OCI-LY7 (cell line): ENCODE measurements around the gene NKPD1. TPM values are rescaled to one million over a fixed set of nuclear protein-coding genes. Genes with fewer than 3 reads are reported as not detected.

ENCODE experiments used
- BruUV-seq: library from RNA; stranded (reverse); fragments of 400-500 nt; replicated peaks from 2 replicates; lab custom pipeline; 2021; lab: Mats Ljungman, UMichigan
- CTCF ChIA-PET: fragments of 300-600 bp; sonication (Branson Sonifier 250); formaldehyde crosslinking; loops from one replicate; lab custom pipeline; 2022; ENCODE audit warnings: antibody characterized with exemption; ENCODE audit not compliant: unreplicated experiment; lab: Charles Lee
- POLR2A ChIA-PET: fragments of 300-600 bp; sonication (Branson Sonifier 250); formaldehyde crosslinking; loops from one replicate; lab custom pipeline; 2022; ENCODE audit warnings: antibody characterized with exemption; lab: Charles Lee
- DNase-seq: peaks from one replicate; pipeline ENCODE4 v3.0.0-alpha.2; 2015; ENCODE audit warnings: low spot score
- H2AFZ ChIP-seq: fragments of 200-600 bp; sonication (generic), shearing (Covaris generic); 2 replicates; pipeline ENCODE4 v1.6.1; 2014; ENCODE audit warnings: mild to moderate bottlenecking, antibody characterized with exemption, low read length, moderate library complexity
- H3K27ac ChIP-seq: fragments of 200-600 bp; sonication (generic); 2 replicates; pipeline ENCODE4 v1.5.1; 2014; ENCODE audit warnings: mixed run types, low read depth, mild to moderate bottlenecking, moderate library complexity, low read length, inconsistent platforms; ENCODE audit not compliant: poor library complexity, severe bottlenecking
- H3K36me3 ChIP-seq: fragments of 200-600 bp; sonication (generic); 2 replicates; pipeline ENCODE4 v1.6.1; 2014; ENCODE audit warnings: mild to moderate bottlenecking, antibody characterized with exemption, low read length, moderate library complexity, mixed read lengths; ENCODE audit not compliant: insufficient read depth
- H3K4me1 ChIP-seq: fragments of 200-600 bp; sonication (generic); 2 replicates; pipeline ENCODE4 v1.5.1; 2014; ENCODE audit warnings: mild to moderate bottlenecking, low read length; ENCODE audit not compliant: insufficient read depth, poor library complexity, severe bottlenecking
- H3K4me2 ChIP-seq: fragments of 200-600 bp; sonication (generic); 2 replicates; pipeline ENCODE4 v1.6.1; 2014; ENCODE audit warnings: mild to moderate bottlenecking, low read length
- H3K4me3 ChIP-seq: fragments of 200-600 bp; sonication (generic); 2 replicates; pipeline ENCODE4 v1.5.1; 2014; ENCODE audit warnings: mild to moderate bottlenecking, low read depth, low read length; ENCODE audit not compliant: poor library complexity, severe bottlenecking
- H3K79me2 ChIP-seq: fragments of 200-600 bp; sonication (generic); 2 replicates; pipeline ENCODE4 v1.6.1; 2016; ENCODE audit warnings: low read depth, mild to moderate bottlenecking, low read length, moderate library complexity, mixed read lengths; ENCODE audit not compliant: insufficient read depth
- H3K9me2 ChIP-seq: fragments of 200-600 bp; sonication (generic); 2 replicates; pipeline ENCODE4 v1.6.1; 2016; ENCODE audit warnings: mild to moderate bottlenecking, low read length, mixed read lengths; ENCODE audit not compliant: insufficient read depth
- H3K9me3 ChIP-seq: fragments of 200-600 bp; sonication (generic); 2 replicates; pipeline ENCODE4 v1.6.1; 2014; ENCODE audit warnings: mild to moderate bottlenecking, mixed run types, low read length, mixed read lengths
- H4K20me1 ChIP-seq: fragments of 200-600 bp; sonication (generic); 2 replicates; pipeline ENCODE4 v1.6.1; 2014; ENCODE audit warnings: mild to moderate bottlenecking, antibody characterized with exemption, low read length, moderate library complexity, mixed read lengths; ENCODE audit not compliant: insufficient read depth
- CTCF ChIP-seq: fragments of 200-600 bp; sonication (generic); conservative IDR thresholded peaks from 2 replicates; pipeline ENCODE4 v1.5.1; 2014; ENCODE audit warnings: mild to moderate bottlenecking, antibody characterized with exemption, low read length, moderate library complexity, mixed read lengths
- EZH2phosphoT487 ChIP-seq: fragments of 200-600 bp; sonication (generic); IDR thresholded peaks from 2 replicates; pipeline ENCODE4 v1.6.1; 2018; ENCODE audit warnings: low read depth, borderline replicate concordance, mild to moderate bottlenecking, mixed run types, antibody characterized with exemption, low read length, moderate library complexity, mixed read lengths
- intact Hi-C: fragments of 100-400 bp; cut with micrococcal nuclease; formaldehyde crosslinking; loops from one replicate; pipeline ENCODE4 v1.10.0; 2022; ENCODE audit not compliant: unreplicated experiment
- total RNA-seq, 2 experiments: library from RNA; depleted of rRNA in 1 of 2; stranded (reverse); fragments of >200 nt in 1 of 2; shearing (Covaris generic) in 1 of 2; gene quantifications; 2 replicates each; pipeline ENCODE4 v1.2.3, GENCODE V29; 2014 to 2022

The NKPD1 gene
- total RNA-seq, 2 experiments from 2014 or later: 0.50 to 1.0 TPM

DNA sequence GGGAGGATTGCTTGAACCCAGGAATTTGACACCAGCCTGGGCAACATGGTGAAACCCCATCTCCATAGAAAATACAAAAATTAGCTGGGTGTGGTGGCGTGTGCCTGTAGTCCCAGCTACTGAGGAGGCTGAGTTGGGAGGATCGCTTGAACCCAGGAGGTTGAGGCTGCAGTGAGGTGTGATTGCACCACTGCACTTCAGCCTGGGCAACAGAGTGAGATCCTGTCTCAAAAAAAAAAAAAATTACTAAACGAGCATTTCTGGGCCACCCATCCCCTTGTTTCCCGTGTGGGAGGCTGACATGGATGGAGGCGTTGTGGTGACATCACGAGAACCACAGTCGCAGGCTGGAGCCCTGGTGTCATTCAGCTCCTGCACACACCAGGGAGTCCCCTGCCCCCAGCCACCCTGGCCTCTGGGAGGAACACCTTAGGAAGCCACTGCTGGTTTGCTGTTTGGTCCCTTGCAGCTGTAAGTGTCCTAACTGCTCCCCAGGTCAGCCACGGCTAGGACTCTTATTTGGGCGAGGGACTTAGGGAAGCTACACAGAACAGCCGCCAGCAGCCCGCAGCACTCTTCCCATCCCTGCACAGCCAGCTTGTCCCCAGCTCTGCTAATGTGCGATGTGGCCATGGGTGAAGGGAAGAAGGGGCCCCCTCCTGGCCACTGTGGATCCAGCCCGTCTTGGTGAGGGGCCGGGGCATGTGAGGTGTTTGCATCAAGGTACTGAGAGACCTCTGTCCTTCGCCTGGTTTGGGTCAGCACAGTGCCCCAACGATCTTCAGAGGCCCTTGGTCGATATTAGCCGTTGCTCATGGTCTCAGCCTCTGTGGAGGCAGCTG lies 12.7 kb downstream of the NKPD1 start:
- intact Hi-C loops: no loop called here
- BruUV-seq: no TSS peak
- no peak overlapping the region for H3K27ac ChIP-seq
- no peaks in the 10 kb centered on the region for H3K9me3 ChIP-seq
- ChIA-PET POLR2A (no interaction called here), CTCF (interaction anchor here (0.6 kb wide), 1 partner anchor 468 kb away, joined by 3 read pairs; no protein-coding TSS in a partner anchor)
- peaks cover 18% of the 10 kb centered on the region for H3K36me3 ChIP-seq
- no peaks in the 10 kb centered on the region for H4K20me1 ChIP-seq
- no peaks in the 10 kb centered on the region for H3K79me2 ChIP-seq
- H3K4me2 ChIP-seq: no peak overlapping the region
- no peaks in the 10 kb centered on the region for H3K9me2 ChIP-seq
- no peak for DNase-seq
- no peak overlapping the region for H2AFZ ChIP-seq
- peaks cover 1% of the 10 kb centered on the region for H3K4me1 ChIP-seq
- no peak overlapping the region for H3K4me3 ChIP-seq
- no peak for TF ChIP-seq CTCF
- TF ChIP-seq EZH2phosphoT487: no peak

DNA sequence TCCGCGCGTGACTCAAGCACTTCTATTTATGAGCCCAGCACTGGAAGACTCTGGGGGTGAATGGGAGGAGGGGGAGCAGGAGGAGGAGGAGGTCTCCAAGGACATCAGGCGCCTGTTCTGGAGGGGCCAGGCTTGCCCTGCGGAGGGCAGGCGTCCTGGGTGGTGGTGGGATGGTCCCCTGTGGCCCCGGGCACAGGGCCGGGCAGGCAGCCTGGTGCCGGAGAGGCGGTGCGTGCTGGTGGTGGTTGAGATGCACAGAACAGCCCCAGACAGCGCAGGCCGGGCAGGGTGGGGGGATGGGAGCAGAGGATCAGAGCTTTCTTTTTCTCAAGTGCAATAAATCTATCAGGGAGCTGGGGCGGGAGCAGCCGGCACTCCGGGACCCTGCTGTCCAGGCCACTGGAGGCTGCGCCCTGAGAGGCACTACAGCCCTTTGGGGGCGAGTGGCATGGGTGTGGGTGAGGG lies 14.0 kb downstream of the NKPD1 start:
- TF ChIP-seq EZH2phosphoT487 (no peak), CTCF (no peak)
- no peaks in the 10 kb centered on the region for H3K9me2 ChIP-seq
- BruUV-seq: no TSS peak
- intact Hi-C loops: no loop called here
- CTCF ChIA-PET: no interaction called here
- H3K9me3 ChIP-seq: no peaks in the 10 kb centered on the region
- no peak overlapping the region for H3K27ac ChIP-seq
- DNase-seq: no peak
- no peaks in the 10 kb centered on the region for H3K4me1 ChIP-seq
- H3K4me3 ChIP-seq: no peak overlapping the region
- H3K79me2 ChIP-seq: no peaks in the 10 kb centered on the region
- H3K36me3 ChIP-seq: peaks cover 29% of the 10 kb centered on the region
- no peaks in the 10 kb centered on the region for H4K20me1 ChIP-seq
- POLR2A ChIA-PET: no interaction called here
- H2AFZ ChIP-seq: no peak overlapping the region
- no peak overlapping the region for H3K4me2 ChIP-seq

DNA sequence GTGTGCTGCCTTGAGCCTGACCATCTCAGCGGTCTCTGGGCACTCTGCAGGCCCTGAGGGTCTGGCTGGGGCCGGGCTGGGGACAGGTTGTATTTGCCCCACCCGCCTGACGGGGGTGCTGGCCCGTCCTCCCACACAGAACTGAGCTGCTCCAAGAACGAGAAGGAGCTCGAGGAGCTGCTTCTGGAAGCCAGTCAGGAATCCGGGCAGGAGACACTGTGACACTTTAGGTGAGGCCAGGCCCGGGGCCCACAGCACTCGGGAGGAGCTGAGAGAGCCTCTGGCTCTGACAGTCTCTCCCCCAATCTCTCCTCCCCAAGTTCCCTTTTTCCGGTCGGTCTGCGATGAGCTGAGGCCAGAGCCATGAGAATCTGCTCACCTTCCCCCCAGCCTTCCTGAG lies 14.5 kb downstream of the NKPD1 start:
- Histone ChIP-seq H3K4me1 (no peaks in the 10 kb centered on the region), H3K27ac (no peak overlapping the region), H3K36me3 (peaks cover 34% of the 10 kb centered on the region), H2AFZ (no peak overlapping the region), H3K4me3 (no peak overlapping the region), H4K20me1 (no peaks in the 10 kb centered on the region), H3K9me3 (no peaks in the 10 kb centered on the region), H3K79me2 (no peaks in the 10 kb centered on the region), H3K4me2 (no peak overlapping the region), H3K9me2 (no peaks in the 10 kb centered on the region)
- TF ChIP-seq EZH2phosphoT487: no peak
- ChIA-PET POLR2A (interaction anchor here (0.6 kb wide), 1 partner anchor 730 kb away, joined by 5 read pairs; no protein-coding TSS in a partner anchor), CTCF (no interaction called here)
- no TSS peak for BruUV-seq
- DNase-seq: no peak
- intact Hi-C loops: no loop called here
